ENCODE measurements around the gene ATOSA.

- TF ChIP-seq POLR2A (IDR thresholded peaks at IDR 0.05) (no peak), CTCF (IDR thresholded peaks at IDR 0.05) (no peak), POLR2AphosphoS5 (IDR thresholded peaks at IDR 0.05) (no peak), EP300 (IDR thresholded peaks at IDR 0.05) (no peak)
Measured at GRCh38 chr15:52667597-52667996, 11.6 kb downstream of the ATOSA start.

Measured in stomach (tissue), 4 donors.